Fibroblast of mammary gland (primary cell): Measurements from ENCODE around the gene DVL1.

Experiments
- DNase-seq: peaks from one replicate; pipeline ENCODE4 v3.0.0-alpha.2; 2010; ENCODE audit warnings: low read depth
- H3K4me3 ChIP-seq: 2 replicates; pipeline ENCODE4 v1.5.1; 2011; ENCODE audit warnings: low read depth, mild to moderate bottlenecking, low read length, moderate library complexity; ENCODE audit not compliant: control insufficient read depth
- CTCF ChIP-seq: conservative IDR thresholded peaks from 2 replicates; pipeline ENCODE4 v1.5.1; 2011; ENCODE audit warnings: low read depth, low read length, inconsistent platforms; ENCODE audit not compliant: control insufficient read depth, insufficient read depth

DVL1 gene

DNA sequence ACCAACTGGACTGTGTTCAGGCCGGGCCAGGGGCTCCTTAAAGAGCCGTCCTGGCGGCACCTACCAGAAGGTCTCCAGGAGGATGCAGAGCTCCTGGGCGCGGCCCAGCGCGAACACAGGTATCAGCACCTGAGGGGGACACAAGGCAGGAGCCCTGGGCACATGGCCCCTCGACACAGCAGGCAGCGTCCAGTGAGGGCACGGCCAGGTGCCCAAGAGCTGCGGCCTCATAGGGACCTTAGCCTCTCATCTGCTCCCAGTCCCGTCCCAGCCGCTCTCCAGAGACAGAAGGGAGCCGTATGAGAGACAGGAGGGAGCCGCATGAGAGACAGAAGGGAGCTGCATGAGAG, 35.0 kb downstream of the DVL1 start:
- no peak for DNase-seq
- TF ChIP-seq CTCF, result no peak
- H3K4me3 ChIP-seq, result no peak overlapping the region

DNA sequence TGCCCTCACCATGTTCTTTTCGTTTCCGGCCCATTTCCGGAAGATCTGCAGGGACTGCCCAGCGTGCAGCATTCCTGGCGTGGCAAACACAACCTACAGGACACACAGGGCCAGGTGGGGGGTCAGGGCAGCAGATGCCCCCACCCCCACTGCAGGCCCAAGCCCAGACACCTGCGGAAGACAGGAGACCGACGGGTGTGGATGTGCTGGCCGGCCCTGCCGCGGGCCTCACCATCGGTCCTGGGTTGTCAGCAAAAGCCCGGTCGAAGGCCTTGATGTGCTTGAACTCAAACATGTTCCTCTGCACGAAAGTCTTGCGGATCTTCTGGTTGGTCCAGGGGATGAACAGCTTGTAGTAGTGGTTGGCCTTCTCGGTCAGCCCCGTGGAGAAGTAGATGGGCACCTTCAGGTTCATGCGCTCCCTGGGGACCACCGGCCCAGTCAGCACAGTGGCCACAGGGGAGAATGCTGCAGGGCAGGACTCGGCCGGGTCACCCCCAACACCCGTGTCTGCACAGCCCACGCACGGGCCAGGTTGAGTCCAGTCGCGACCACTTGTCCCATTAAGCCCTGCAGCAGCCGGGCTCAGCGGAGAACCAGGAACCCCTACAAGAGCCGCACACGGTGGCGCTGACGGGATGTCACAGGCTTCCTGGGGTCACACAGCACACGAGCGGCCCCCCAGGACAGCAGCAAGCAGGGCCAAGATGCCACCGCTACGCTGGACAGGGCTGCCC, 35.5 kb downstream of the DVL1 start:
- no peak for TF ChIP-seq CTCF
- no peak overlapping the region for H3K4me3 ChIP-seq
- no peak for DNase-seq

DNA sequence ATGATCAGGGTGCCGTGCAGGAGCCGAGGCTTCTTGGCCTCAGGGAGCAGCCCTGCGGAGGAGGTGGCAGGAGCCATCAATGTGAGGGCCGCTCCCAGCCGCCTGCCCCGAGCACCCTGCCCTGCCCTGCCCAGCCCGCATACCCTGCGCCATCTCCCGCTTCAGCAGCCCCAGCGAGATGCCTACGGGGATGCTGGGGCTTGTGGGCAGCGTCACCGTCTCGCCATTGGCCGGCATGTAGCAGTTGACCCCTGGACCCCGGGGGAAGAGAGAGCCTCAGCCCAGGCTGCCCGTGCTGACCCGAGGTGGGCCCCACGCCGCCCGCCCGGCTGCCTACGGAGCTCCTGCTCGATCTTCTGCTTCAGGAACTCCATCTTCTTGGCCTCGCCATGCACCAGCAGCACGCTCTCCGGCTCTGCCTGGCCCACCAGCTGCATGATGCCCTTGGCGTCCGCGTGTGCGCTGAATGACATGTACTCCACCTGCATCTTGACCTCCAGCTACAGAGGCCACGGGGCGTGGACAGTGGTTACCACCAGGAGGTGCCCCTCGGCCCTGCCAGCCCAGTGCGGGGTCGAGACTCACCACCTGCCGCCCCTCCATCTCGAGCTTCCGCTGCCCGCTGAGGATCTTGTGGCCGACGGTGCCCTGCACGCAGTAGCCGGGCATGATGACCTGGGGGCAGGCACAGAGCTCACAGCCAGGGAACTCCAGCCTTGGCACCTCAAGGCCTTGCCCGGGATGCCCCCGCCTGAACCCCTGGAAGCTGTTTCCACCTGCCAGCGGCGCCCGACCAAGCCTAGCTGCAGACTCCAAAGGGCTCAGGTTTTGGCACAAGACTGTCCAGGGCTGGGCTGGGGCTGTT, 36.5 kb downstream of the DVL1 start:
- H3K4me3 ChIP-seq, result no peak overlapping the region
- TF ChIP-seq CTCF, result no peak
- DNase-seq, result no peak

- no peak for TF ChIP-seq CTCF
- H3K4me3 ChIP-seq, result no peak overlapping the region
Observed at GRCh38 chr1:1311107-1312104, 37.8 kb downstream of the DVL1 start.

GRCh38 chr1:1310476-1311053, 38.7 kb downstream of the DVL1 start:
- TF ChIP-seq CTCF, result no peak
- no peak for DNase-seq
- H3K4me3 ChIP-seq, result no peak overlapping the region

More at GRCh38 chr1:1311107-1312104, 37.8 kb downstream of the DVL1 start:
- no peak for DNase-seq

DNA sequence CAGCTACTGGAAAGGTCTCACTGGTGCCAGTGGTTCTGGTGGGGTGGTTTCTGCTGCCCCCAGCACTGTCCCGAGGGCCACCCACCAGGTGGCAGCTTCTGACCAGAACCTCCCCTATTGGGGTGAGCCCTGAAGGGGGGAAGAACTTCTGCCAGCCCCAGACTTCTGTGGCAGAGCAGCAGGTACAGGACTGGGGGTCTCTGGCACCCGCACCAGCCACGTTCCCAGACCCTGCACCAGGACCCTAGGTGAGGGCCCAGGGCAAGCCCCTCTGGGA, 39.2 kb downstream of the DVL1 start:
- TF ChIP-seq CTCF, result no peak

More for the DNA sequence above, 39.2 kb downstream of the DVL1 start:
- no peak overlapping the region for H3K4me3 ChIP-seq
- no peak for DNase-seq
